ENCODE measurements around the gene FABP2. TPM values are rescaled to one million over a fixed set of nuclear protein-coding genes. Genes with fewer than 3 reads are reported as not detected.
"Not testable (repeated sequence)": the region's sequence is repeated elsewhere in the genome, so short reads cannot be mapped to it uniquely, and the experiment has no call there.

The FABP2 gene
- polyA plus RNA-seq, 1 experiment, result not detected

GRCh38 chr4:119284876-119285780 lies 36.8 kb downstream of the FABP2 start:
- no peaks in the 10 kb centered on the region for H3K9me3 ChIP-seq (ENCODE audit: control insufficient read depth, insufficient read depth, low read length)
- TF ChIP-seq CTCF (IDR thresholded peaks at IDR 0.05; ENCODE audit: low read depth, low read length), result 0 out of 2 replicates have a peak, but pooled peaks have one; percentile 6
- CTCF ChIA-PET, result interaction anchor here (0.6 to 1.6 kb wide), 3 partner anchors 244 to 538 kb away, joined by 3 to 4 read pairs (median 3); no protein-coding TSS in a partner anchor
- peak overlapping the region; percentile 40 for H3K4me3 ChIP-seq (ENCODE audit: low read depth, low read length)
- POLR2A ChIA-PET, result no interaction called here
- DNase-seq (ENCODE audit: low read depth, low spot score), result no peak
- H3K27ac ChIP-seq (ENCODE audit: low read depth, low read length), result no peak overlapping the region
- H3K27me3 ChIP-seq (ENCODE audit: control insufficient read depth, insufficient read depth, low read length), result no peaks in the 10 kb centered on the region

DNA sequence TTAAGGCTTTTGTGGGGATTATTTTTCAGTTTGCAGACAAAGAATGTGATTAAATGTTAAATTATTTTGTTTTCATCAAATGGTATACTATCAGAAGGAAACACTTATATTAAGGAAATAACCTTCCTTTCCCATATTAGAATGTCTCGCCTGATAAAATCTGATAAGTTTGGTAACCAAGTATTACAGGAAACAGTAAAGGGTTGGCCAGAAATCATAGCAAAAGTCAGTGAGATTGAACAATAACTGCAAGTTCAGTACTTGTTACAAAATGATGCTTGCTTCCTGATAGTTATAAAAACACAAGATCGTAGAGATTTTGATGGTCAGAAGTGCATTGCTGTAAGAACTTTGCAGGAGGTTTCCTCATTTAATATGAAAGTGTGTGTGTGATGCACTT lies 40.5 kb downstream of the FABP2 start:
- Histone ChIP-seq H3K27me3 (ENCODE audit: control insufficient read depth, insufficient read depth, low read length) (no peaks in the 10 kb centered on the region), H3K9me3 (ENCODE audit: control insufficient read depth, insufficient read depth, low read length) (no peaks in the 10 kb centered on the region), H3K4me3 (ENCODE audit: low read depth, low read length) (no peak overlapping the region), H3K27ac (ENCODE audit: low read depth, low read length) (no peak overlapping the region)
- ChIA-PET CTCF (no interaction called here), POLR2A (no interaction called here)
- DNase-seq (ENCODE audit: low read depth, low spot score), result no peak
- TF ChIP-seq CTCF (IDR thresholded peaks at IDR 0.05; ENCODE audit: low read depth, low read length), result no peak

DNA sequence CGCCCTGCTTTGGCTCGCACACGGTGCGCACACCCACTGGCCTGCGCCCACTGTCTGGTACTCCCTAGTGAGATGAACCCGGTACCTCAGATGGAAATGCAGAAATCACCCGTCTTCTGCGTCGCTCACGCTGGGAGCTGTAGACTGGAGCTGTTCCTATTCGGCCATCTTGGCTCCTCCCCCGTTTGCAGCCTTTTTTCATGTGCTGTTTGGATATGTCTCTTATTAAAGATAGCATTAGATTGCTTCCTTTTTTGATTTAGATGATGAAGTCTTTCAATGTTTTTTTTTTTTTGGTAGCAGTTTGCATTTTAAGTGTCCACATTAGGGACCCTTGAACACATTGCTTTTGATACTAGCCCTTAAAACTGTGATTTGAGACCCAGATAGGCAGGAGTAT lies 42.0 kb downstream of the FABP2 start:
- H3K4me3 ChIP-seq (ENCODE audit: low read depth, low read length); H3K27ac ChIP-seq (ENCODE audit: low read depth, low read length); H3K9me3 ChIP-seq (ENCODE audit: control insufficient read depth, insufficient read depth, low read length); H3K27me3 ChIP-seq (ENCODE audit: control insufficient read depth, insufficient read depth, low read length); POLR2A ChIA-PET; DNase-seq (ENCODE audit: low read depth, low spot score): not testable (repeated sequence)
- CTCF ChIA-PET, result interaction anchor here (1.0 kb wide), 1 partner anchor 67 kb away, joined by 3 read pairs; the partner anchor contains the start of gene USP53

DNA sequence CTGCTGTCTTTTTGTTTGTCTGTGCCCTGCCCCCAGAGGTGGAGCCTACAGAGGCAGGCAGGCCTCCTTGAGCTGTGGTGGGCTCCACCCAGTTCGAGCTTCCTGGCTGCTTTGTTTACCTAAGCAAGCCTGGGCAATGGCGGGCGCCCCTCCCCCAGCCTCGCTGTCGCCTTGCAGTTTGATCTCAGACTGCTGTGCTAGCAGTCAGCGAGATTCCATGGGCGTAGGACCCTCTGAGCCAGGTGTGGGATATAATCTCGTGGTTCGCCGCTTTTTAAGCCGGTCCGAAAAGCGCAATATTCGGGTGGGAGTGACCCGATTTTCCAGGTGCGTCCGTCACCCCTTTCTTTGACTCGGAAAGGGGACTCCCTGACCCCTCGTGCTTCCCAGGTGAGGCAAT lies 42.4 kb downstream of the FABP2 start:
- H3K9me3 ChIP-seq (ENCODE audit: control insufficient read depth, insufficient read depth, low read length); H3K27ac ChIP-seq (ENCODE audit: low read depth, low read length); H3K27me3 ChIP-seq (ENCODE audit: control insufficient read depth, insufficient read depth, low read length); DNase-seq (ENCODE audit: low read depth, low spot score); CTCF ChIA-PET; POLR2A ChIA-PET; H3K4me3 ChIP-seq (ENCODE audit: low read depth, low read length): not testable (repeated sequence)

- ChIA-PET POLR2A (no interaction called here), CTCF (interaction anchor here (0.8 kb wide), 1 partner anchor 12 kb away, joined by 3 read pairs; no protein-coding TSS in a partner anchor)
- H3K4me3 ChIP-seq (ENCODE audit: low read depth, low read length), result no peak overlapping the region
- no peaks in the 10 kb centered on the region for H3K27me3 ChIP-seq (ENCODE audit: control insufficient read depth, insufficient read depth, low read length)
- H3K27ac ChIP-seq (ENCODE audit: low read depth, low read length), result no peak overlapping the region
- no peaks in the 10 kb centered on the region for H3K9me3 ChIP-seq (ENCODE audit: control insufficient read depth, insufficient read depth, low read length)
- no peak for TF ChIP-seq CTCF (IDR thresholded peaks at IDR 0.05; ENCODE audit: low read depth, low read length)
- DNase-seq (ENCODE audit: low read depth, low spot score), result no peak
Observed at GRCh38 chr4:119271361-119272085, 50.4 kb downstream of the FABP2 start.

DNA sequence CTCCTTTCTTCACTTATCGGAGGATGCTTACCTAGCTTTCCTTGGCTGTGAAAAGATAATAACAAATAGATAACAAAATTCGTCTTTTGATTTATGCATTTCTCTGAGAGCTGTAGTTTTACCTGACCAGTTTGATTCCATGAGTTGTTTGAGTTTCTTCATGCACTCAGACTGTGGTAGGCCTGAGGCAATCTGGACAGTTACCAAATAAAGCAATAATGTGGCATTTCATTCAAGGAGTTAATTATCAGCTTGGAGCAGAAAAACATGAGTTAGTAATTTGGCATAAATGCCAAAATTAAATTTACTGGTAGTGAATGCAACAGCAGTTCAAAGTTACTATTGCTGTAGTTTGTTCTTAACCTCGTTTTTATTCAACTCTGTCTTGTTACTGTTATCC lies 53.5 kb downstream of the FABP2 start:
- DNase-seq (ENCODE audit: low read depth, low spot score), result no peak
- Histone ChIP-seq H3K4me3 (ENCODE audit: low read depth, low read length) (no peak overlapping the region), H3K27ac (ENCODE audit: low read depth, low read length) (no peak overlapping the region), H3K27me3 (ENCODE audit: control insufficient read depth, insufficient read depth, low read length) (no peaks in the 10 kb centered on the region), H3K9me3 (ENCODE audit: control insufficient read depth, insufficient read depth, low read length) (no peaks in the 10 kb centered on the region)
- ChIA-PET POLR2A (no interaction called here), CTCF (no interaction called here)
- no peak for TF ChIP-seq CTCF (IDR thresholded peaks at IDR 0.05; ENCODE audit: low read depth, low read length)

Measured in AG04450 (cell line).